GM21526 (cell line): ENCODE results near the gene CNTNAP2.

Experiments used
- ATAC-seq: cut with Tn5 transposase; IDR thresholded peaks from one replicate; pipeline ENCODE4 v1.9.1; 2021; ENCODE audit warnings: moderate library complexity; ENCODE audit not compliant: unreplicated experiment, low FRiP score

CNTNAP2 gene

GRCh38 chr7:147282204-147282603 is 1165.6 kb downstream of the CNTNAP2 start:
- ATAC-seq, result no peak

DNA sequence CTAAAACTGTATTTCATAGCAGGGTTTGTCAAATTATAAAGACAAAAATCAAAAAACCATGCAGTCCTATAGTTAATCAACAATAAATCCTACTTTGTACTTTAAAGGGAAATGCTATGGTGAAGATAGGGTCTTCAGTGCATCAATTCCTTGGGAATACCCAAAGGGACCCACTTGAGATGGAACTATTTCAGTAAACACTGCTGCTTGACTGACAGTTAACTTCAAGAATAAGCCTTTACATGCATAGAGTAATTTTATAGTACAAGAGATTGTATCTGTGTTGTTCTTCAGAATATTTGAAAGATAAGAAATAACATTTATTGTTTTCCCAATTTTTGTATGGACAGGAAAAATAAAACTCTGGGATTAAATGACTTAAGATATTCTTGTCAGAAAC is 1179.6 kb downstream of the CNTNAP2 start:
- no peak for ATAC-seq

DNA sequence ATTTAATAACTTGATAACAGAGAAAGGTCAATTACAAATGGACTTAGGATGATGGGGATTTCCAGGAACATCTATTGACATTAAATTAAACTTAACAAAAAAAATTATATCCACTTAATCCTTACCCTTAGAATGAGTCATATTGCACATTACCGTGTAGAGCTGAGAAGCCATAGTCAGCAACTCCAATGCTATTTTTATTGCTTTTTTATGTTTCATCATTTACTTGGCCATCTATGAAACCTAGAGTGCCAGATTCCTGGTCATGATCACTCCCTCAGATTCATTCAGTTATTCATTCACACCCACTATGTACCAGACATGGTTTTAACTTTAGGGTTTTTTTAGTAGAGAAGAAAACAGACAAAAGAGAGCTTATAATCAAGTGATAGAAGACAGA is 1180.4 kb downstream of the CNTNAP2 start:
- no peak for ATAC-seq

DNA sequence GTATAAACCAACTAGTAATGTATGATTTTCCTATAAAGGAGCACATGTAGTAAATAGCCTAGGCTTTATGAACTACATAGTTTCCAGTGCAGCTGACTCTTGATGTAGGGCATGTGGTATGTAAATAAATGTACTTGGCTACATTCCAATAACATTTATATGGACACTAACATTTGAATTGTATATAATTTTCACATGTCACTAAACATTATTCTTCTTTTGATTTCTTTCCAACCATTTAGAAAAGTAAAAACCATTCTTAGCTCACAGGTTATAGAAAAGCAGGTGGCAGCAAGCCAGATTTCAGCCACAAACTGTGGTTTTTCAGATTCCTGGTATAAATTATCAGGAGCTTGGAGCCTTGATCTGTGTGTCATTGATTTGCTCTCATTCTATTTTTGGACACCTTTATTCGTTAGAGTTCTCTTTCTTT is 1182.0 kb downstream of the CNTNAP2 start:
- ATAC-seq, result no peak

- ATAC-seq, result no peak
These were observed 1183.7 kb downstream of the CNTNAP2 start for GRCh38 chr7:147300293-147300692.

DNA sequence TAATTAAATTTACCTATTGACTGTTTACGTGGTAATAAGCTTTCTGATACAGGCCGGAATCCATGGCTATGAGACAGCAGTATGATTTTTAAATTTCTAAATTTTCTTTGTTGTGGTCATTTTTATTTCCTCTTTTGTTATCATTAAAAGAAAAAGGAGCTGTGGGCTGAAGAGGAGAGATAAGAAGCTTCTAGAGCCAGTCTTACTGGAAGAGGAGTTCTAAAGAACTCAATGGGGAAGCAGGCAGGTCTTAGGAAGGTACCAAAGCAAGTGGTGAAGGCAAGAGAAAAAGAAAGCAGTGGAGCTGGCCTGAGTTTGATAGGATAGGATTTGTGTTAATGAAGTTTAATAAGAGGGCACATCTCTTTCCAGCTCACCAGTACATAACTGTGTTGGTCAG is 1187.8 kb downstream of the CNTNAP2 start:
- ATAC-seq, result no peak

- no peak for ATAC-seq
These were observed 1189.2 kb downstream of the CNTNAP2 start for GRCh38 chr7:147305827-147306226.

DNA sequence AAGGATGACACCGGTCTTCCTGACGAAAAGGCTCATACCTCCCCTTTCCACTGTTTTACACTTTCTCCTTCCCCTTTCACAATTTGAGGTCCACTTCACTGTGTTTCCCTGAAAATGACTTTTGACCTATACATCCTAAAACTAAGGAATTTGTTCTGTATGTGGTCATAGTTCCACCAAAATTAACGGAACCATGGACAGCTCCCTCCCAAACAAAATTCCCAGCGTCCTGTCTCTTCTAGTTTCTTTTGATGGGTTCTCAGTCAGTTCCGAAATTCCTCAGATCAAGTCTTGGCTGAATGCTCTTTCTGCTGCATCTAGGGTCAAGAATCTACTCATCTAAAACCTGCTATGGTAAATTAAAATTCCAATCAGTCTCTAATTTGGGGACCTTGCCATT is 1191.9 kb downstream of the CNTNAP2 start:
- no peak for ATAC-seq

- ATAC-seq, result no peak
These were observed 1194.7 kb downstream of the CNTNAP2 start for GRCh38 chr7:147311336-147311735.

DNA sequence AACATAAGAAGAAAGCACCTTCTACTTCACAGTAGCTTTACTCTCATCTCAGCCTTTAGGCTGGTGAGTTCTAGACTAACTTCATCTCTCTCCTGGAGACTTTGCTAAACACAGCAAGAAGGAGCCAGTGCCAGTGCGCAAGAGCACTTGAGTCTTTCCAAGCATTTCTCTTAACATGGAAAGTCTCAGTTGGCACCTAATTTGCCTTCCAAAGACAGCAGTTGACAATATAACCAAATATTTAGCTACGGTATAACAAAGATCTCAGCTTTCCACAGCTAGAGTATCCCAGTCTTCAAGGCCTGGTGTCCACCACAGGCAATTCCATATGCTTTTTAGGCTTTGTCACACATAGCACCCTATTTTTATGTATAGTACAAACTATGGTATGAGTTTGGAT is 1204.9 kb downstream of the CNTNAP2 start:
- ATAC-seq, result no peak

DNA sequence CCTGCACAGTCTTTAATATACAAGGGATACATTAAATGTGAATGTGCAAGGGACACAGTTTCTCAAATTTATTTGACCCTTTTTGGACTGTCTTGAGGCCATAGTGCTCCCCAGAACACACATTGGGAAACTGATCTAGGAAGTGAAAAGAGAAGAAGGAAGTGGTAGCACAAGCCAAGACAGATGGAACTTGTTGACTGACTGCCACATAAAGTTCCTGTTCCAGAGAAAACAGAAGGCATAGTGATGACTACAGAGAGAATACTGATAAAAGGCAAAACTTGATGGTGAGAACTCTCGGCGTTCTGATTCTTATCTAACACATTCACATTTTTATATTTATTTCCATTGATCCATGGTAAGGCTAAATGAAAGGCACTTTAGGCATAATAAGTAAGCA is 1216.4 kb downstream of the CNTNAP2 start:
- ATAC-seq, result no peak

- ATAC-seq, result no peak
These were observed 1246.5 kb downstream of the CNTNAP2 start for GRCh38 chr7:147363101-147363500.

- ATAC-seq, result no peak
These were observed 1259.6 kb downstream of the CNTNAP2 start for GRCh38 chr7:147376192-147376591.

- no peak for ATAC-seq
These were observed 1264.3 kb downstream of the CNTNAP2 start for GRCh38 chr7:147380926-147381325.

GRCh38 chr7:147394329-147394728 is 1277.7 kb downstream of the CNTNAP2 start:
- no peak for ATAC-seq

GRCh38 chr7:147400221-147400689 is 1283.7 kb downstream of the CNTNAP2 start:
- no peak for ATAC-seq

DNA sequence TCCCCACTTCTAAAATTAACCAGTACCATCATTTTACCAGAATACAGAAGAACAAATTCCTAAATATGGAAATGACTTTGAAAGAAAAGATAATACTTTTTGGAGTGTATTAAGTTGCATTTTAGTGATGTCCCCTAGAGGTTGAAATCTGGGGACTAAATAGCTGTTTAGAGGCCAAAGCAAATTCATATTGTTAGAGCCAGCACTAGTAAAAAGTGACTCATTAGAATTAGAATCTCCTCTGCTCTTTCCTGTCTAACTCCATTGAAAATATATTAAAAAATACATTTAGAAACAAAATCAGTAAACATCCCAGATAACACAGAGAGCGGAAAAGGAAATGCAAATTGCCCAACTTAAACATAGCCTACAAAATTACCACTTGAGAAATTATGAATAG is 1284.3 kb downstream of the CNTNAP2 start:
- no peak for ATAC-seq

DNA sequence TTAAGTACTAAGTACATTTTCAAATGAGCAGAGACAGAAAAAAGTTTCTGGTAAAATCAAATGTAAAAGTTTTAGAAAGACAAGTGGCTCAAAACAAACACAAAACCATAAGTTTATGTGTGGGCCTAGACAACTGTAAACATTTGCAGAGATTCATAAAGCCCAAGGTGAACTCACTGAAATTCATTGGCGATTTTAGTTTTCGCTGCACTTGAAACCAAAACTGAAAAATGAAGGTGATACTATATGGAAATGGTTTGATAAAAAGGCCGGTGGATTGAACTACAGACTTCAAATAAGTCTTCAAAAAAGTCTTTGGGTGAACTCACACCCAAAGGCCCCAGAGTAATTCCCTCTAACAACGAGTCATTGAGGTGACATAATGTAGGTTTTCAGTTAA is 1289.0 kb downstream of the CNTNAP2 start:
- no peak for ATAC-seq

- no peak for ATAC-seq
These were observed 1290.0 kb downstream of the CNTNAP2 start for GRCh38 chr7:147406521-147407135.

GRCh38 chr7:147411096-147411495 is 1294.5 kb downstream of the CNTNAP2 start:
- ATAC-seq, result no peak

- ATAC-seq, result no peak
These were observed 1295.5 kb downstream of the CNTNAP2 start for GRCh38 chr7:147412109-147412508.

DNA sequence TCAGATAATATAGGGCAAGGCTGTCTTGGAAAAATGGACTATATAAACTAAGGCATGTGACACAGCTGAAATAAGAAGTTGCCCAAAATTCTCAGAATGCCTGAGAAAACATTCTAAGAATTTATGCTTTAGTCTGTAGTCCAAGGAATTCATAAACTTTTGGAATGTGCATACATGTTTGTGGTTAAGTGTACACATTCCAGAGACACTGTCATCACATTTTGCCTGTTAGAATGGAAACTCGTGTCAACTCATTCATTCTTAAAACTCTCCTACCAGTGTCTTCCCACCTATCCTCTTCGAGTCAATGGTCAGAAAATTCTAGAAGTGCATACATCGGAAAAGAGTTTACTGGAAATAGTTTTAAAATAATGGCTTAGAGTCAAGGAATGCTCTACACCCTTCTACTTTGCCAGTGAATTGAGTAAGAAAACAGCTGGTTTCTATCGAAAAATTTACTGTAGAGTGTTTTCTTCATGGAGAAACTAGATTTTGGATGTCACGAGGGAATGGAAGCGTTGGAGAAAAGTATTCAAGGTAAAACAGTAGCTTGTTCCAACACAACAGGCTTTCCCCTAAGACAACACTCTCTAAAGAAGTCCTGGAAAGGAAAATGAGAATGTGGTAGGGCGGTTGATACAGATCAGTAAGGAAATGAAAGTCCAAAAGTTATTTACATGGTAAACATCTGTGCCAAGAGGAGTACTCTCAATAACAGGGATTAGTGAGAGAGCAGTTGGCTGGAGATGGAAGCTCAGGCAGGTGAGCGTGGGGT is 1296.4 kb downstream of the CNTNAP2 start:
- no peak for ATAC-seq
